NCI-H82 treated with DMSO at 0.1 percent for 48 hours (cell line): ENCODE data around the gene S100A4.
A peak's percentile ranks its signal among the peaks of the same experiment; 100 is the strongest.
"Not testable (repeated sequence)": the region's sequence is repeated elsewhere in the genome, so short reads cannot be mapped to it uniquely, and the experiment has no call there.

Experiments
- DNase-seq: peaks from one replicate; lab custom pipeline; 2025; ENCODE audit not compliant: unreplicated experiment; lab: John Stamatoyannopoulos, UW

The S100A4 gene

DNA sequence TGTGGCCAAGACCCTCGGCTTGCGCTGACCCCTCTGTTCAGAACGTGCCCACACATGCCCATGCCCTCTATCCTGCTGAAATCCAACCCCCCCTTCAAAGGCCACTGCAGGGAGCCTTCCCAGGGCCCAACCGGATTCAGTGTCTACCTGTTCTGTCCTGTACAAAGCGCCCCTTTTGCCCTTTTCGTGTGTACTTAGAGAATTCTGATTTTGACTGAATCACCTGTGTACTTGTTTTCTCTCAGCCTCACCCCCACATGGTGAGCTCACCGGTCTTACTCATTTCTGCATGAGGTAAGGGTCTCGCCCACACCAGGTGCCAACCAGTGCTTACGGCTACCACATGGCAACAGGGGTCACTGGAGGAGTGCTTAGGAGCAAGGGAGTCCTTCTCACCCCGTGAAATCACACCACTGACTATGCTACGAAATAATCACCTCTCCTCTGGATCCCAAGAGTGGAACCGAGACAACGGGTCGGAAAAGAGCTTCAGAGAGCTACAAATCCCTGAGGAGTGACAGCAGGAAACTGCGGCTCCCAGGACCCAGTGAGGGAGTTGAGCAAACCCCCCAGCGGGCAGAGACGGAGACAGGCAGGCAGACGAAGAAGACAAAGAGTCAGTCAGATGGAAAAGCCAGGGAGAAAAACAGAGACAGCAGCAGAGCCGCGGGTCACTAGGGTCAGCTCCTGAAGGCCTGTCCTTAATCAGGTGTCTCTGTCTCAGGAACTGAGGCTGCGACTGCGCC is 22.2 kb upstream of the S100A4 start:
- no peak for DNase-seq

DNA sequence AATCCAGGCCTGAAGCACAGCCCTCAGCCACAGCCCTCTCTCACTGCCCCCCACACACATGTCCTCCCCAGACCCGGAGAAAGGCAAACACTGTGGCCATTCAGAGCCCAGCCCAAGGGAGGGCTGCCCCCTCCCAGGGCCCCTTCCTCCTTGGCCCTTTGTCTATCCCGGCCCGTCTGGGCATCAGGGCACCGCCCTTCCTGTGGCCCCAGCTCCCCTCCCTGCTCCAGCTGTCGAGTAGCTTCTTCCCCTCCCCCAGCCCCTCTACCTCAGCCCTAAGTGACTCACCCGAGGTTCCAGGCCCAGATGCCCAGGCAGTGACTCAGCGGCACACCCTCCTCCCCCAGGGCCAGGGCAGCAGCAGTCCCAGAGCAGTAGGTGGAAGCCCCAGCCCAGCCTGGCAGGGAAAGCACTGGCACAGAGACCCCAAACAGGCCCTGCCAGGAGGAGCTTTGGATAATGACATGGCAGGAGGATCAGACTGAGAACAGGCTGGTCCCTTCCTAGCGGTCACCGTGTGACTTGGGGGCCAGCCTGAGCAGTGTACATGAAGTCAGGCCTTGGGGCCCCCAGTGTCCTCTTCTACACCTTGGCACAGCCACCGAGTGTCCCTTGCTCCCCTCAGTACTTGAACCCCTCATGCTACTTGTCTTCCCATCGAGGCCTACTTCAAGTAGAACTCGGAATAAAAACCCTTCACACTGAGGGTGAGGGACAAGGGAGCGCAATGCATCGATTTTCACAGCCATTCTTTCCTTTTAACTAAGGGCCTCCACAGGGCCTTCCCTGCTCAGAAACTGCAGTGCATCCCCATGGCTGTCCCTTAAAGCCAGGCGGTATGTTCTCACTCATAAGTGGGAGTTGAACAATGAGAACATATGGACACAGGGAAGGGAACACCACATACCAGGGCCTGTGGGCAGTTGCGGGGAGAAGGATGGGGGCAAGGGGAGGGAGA is 21.1 kb upstream of the S100A4 start:
- peak; percentile 91 for DNase-seq

DNA sequence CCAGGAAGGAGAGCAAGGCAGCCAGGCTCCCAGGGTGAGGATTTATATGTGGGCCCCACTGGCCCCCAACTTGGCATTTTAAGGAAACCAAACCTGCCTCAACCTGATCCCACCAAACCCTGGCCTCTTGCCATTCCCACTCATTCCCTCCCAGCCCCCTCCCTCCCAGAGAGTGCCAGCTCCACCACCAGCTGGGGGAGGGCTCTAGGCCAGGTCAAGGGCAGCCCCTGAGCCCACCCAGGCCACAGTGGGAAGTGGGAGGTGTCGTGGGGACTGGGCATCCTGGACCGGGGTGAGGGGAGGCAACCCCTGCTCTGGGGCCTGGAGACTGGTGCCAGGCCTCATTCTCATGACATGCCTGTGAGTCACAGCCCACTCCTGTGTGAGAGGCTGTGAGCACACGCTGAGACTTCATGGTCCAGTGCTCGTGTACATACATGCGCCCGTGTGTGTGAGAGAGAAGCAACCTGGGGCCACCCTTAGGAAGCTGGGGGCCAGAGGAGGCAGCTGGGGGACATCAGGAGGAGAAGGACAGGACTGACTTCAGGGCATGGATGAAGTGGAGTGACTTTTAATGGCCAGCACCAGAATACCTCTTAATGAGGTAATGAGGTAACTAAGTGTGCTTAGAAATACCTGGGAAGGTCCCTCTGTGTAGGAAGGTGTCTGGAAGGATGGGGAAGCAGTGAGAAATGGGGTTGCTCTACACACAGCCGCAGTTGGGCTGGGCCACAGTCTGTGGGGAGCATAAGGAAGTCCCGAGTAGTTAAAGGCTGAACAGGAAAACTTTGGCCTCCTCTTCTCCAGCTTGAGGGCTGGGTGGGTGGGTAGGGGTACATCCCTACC is 20.1 kb upstream of the S100A4 start, which contains the start of gene S100A2:
TSS of gene S100A2 (minus strand) at position 316 of the 846 bp plus-strand sequence. CDS start 1,967 bp downstream, outside the sequence.
- DNase-seq = no peak

DNA sequence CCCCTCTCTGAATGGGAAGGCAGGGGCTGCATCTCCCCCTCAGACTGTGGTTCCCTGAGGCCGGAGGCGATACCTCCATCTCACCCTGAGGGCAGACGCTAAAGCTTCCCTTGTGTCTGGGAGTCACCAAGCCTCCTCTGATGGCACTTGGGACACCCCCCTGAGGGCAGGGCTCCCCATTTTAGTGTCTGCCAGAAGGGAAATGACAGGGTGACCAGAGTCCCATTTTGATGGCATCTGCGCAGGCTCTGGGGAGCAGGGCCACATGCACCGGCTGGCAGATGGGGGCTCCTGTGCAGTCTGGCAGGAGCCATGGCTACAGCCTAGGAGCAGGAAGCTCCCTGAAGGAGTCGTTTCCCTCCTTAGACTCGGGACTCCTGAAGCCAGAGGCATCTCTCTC is 18.4 kb upstream of the S100A4 start:
- no peak for DNase-seq

DNA sequence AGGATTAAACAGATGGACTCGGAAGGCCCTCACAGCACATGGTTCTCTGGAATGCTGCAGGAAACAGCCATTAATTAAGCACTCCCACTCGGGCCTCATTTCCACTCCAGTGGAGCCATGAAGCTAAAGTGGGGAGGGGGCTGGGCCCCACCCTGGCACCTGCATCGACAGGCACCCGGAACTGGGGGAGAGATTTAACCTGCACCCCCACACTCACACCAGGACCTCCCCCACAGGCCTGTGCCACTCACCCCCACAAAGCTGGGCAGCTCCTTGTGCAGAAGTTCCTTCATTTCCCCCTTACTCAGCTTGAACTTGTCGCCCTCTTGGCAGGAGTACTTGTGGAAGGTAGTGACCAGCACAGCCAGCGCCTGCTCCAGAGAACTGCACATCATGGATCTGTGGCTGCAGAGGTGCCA is 17.9 kb upstream of the S100A4 start:
- no peak for DNase-seq

DNA sequence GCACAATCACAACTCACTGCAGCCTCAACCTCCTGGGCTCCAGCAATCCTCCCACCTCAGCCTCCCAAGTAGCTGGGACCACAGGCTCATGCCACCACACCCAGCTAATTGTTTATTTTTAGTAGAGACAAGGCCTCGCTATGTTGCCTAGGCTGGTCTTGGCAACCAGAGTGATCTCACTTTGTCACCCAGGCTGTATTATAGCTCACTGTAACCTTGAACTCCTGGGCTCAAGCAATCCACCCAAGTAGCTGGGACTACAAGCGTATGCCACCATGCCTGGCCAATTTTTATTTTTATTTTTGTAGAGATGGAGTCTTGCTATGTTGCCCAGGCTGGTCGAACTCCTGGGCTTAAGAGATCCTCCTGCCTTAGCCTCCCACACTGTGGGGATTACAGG is 16.4 kb upstream of the S100A4 start:
- not testable (repeated sequence) for DNase-seq

DNA sequence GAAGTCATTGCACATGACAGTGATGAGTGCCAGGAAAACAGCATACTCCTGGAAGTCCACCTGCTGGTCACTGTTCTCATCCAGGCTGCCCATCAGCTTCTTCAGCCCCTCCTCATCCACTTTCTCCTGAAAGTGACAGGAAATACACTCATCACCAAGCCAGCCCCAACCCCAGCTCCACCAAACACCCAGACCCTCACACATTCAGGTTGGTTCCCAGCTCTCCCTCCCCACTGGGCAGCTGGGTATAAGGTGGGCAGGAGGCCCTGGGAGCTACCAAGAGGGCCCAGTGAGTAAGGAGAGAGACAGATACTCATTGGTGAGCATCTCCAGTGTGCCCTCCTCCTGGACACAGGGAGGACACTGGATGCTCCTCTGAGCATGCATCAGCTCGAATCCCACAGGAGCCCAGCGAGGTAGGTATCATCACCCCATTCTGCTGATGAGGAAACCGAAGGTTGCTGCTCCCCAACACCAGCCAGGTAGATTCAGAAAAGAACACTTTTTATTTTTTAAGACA is 15.9 kb upstream of the S100A4 start:
- no peak for DNase-seq

DNA sequence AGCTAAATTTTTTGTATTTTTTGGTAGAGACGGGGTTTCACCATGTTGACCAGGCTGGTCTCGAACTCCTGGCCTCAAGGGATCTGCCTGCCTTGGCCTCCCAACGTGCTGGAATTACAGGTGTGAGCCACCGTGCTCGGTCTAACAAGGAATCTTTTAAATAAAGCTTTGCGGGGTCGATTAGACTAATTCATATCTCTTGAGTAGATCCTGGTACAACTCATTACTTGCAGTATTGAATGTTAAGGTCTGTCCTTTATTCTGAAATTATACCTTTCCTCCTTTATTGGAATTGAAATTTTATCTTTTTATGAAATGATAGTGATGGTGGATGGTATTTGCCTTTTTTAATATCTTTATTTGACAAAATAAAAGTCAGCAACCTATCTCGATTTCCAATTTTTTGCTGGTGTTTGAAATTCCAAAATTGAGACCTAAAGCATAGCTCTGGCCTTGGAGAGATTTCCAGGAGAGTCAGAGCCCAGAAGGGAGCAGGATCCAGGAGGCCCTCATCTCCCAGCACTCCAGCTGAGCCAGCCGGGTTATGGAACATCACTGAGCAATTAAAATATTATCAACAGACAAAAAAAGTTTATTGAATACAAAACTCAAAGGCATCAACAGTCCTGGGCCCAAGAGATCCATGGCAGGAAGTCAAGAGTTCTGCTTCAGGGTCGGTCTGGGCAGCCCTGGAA is 15.3 kb upstream of the S100A4 start:
- DNase-seq = no peak

DNA sequence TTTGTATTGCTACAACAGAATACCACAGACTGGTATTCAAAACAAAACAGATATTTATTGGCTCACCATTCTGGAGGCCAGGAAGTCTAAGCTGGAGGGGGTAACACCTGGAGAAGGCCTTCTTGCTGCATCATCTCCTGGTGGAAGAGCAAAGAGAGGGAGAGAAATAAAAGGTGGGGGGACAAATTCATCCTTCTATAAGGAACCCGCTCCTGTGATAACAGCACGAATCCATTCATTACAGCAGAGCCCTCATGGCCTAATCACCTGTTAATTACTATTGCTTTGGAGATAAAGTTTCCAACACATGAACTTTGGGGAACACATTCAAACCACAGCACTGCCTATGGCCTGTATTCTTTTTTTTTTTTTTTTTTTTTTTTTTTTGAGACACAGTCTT is 14.6 kb upstream of the S100A4 start:
- no peak for DNase-seq

DNA sequence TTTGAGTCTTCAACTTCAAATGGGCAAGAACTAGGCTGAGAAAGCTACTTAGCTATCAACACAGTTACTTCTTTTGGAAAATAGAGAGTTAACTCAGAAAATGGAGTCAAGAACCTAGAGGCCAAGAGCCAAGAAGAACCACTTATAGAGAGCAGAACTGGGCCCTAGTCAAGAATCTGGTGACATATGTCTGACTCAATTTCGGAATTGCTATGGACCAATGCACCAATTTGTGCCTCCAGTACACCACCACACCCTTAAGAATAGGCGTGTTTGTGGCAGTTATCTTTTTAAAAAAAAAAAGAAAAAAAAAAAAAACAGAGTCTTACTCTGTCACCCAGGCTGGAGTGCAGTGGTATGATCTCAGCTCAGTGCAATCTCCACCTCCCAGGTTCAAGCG is 12.3 kb upstream of the S100A4 start:
- no peak for DNase-seq

DNA sequence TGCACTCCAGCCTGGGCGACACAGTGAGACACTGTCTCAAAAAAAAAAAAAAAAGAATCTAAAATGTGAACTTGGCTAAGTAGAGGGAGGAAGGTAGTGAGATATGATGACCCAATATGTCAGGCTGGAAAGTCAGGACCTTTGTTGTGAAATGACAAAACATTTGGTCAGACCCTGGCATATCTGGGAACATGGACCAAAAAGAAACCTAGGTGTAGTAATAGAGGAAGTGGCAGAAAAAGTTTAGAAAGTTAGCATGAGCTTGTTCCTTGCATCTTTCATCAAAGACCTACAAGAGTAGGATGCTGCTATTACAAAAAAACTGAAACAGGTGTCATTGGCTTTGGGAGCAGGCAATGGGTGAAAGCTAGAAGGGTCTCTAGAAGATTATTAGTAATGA is 10.7 kb upstream of the S100A4 start:
- DNase-seq = no peak

DNA sequence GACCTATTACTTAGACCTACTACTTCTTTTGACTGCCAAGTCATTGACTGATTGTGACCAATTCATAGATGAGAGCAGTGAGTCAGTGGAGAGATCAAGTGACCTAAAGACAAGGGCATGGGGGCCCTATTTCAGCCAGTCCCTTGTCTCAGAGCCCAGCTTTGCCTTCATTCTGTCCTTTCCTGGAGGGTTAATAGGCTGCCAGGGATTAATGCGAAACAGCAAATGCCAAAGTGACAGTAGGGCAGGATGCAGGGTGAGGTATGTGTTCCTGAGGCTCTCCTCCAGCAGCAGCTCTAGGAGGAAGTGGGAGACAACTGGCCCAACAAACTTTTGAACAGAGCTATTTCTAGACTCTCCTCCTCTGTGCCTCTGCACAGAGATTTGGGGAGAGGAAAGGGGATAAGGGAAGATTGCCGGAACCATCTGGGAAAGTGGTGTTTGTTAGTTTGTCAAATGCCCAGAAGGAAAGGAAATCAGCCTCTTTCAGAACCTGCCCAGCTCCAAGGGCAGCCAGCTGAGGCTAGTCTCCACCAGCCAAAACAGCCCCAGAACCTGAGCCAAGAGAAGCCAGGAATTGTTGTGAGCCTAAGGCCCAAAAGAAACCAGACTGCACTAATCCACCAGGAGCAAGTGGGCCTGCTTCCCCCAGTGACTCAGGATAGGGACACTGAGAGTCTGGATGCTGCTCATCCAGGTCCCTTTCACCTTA is 8.4 kb upstream of the S100A4 start:
- DNase-seq = no peak

DNA sequence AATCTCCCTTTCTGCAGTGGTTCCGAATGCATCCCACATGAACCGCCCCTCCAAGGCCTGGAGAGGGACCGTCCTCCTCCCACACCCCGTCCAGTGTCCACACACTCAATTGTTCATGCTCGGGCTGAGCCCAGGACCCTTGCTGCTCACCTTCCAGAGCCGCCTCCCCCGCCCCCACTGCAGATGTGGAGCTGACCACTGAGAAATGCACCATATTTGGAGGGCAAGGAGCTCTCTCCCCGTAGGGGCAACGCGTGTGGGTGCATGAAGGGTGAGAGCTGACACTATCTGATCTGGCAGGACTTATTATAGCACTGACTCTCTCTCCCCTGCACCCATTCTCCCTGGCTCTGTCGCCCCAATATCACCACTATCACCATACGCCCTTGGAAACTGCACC is 7.5 kb upstream of the S100A4 start:
- DNase-seq = no peak

DNA sequence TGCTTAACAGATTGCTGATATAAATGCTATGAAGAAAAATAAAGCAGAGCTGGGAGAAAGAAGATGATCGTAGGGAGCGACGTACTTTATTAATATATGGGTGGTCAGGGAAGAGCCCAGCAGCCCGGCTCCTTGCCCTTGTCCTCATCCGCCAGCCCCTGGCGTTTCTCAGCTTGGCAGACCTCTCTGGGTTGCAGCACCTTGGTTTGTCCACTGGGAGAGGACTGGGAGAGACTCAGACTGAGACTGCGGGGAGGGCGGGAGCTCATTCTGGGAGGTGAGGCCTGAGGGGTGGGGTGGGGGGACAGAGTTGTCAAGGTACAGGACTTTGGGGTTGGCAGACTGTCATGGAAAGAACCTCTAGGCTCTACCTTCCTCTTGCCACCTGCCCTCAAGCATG is 6.7 kb upstream of the S100A4 start:
- no peak for DNase-seq

DNA sequence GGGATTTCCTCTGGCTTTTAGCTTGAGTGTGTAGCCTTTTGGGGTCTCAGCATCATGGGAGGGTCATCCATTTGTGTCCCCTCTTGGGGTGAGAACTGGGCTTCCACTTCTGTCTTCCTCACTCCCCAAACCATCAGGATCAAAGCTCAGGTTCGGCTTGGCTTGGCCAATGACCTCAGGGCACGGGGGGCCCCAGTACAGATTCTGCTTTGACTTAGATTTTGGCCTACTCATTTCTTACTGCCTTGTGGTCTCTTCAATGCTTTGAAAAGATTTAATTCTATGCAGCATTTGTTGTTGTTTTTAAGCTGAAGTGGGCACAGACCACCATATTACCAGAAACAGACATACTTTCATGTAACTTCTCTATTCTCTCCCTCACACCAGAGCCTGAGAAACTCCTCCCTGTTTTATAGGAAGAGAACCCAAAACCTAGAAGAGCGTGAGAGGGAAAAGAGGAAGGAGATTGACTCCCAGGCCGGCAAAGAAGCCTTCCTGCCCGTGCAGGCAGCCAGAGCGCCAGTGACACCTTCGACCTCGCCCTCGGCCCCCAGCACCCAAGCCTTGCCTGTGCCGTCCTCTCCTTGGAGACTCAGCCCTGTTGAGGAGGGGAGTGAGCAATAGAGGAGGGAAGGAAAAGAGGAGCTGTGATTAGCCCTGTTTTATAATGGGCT is 5.4 kb upstream of the S100A4 start:
- no peak for DNase-seq

DNA sequence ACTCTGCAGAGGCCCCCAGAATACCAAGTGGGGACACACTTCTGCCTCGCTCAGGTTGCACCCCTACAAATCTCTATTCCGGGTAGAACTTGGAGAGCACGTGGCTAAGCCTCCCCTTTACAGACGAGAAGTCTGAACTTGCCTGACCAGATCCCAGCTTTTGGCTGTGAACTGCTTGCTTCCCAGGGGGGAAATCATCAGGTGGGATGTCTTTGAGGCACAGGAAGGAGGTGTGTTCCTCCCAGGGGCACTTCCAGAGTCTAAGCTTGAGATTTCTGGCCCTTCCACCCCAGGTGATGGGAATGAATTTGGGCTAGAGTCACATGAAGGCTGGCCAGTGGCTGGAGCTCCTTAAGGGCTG is 4.8 kb upstream of the S100A4 start:
- no peak for DNase-seq

DNA sequence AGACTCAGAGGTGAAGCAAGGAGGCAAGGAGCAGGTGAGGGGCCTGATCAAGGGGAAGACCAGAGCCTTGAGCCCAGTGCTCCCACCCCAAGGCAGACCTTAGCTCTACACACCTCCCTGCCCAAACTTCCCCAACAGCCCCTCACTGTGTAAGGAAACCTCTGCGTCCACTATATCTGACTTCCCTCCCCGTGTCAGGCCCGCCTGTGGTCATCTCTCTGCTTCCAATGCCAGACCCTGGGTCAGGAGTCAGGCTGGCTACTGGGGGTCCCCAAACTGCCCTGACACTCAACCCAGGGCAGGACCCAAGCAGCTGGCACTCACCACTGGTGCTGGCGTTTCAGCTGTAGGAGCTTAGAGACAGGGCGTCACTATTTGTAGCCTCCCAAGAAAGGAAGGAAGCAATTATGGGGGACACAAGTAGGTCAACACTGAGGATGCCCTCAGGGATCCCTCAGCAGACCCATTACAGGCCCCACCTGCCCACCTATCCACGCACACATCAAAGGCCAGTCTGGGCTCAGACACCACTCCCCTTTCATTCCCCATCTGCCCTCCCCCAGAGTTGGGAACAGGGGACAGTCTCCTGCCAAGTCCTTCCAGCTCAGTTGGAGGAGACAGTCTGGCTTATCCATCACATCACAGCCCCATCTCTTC is 4.3 kb upstream of the S100A4 start:
- DNase-seq = no peak

DNA sequence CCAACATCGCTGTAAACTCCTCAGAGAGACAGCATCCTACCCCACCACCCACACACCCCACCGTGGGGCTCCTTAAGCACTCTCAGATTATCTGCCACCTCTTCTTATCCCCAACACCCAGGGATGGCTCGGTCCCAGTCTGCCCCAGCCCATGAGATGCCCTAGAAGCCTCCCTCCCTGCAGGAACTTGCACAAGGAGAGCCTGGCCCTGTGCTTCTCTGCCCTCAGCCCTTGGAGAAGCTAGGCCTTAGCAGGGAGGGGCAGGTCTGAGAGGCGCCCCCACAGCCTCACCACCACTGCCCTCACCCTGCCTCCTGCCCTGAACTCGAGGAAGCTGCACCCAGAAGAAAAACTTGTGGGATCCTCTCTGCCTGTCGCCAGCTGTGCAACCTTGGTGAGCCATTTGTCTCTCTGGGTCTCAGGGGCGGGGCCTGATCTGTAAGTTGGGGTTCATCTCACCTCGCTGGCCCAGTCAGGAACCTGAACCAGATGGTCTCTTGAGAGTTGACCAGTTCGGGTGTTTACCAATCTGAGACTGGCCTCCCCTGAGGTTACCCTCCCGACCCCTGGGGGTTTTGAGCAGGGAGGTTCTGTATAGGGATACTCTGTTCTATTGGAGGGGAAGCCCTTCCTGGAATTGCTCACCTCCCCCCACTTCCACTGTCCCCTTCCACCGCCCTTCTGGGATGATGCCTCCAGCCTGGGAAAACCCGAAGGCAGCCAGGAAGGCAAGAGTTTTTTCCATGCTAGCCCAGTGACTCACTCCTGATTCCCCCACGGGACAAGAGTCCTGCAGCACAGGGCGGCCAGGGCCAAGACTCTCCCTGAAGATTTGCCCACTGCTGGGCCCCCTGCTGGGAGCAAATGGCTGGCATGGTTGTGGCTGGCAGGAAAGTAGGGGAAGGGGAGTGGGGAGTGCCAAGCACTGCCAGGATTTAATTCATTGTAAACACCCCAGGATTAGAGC is 3.4 kb upstream of the S100A4 start, which contains the start of gene S100A3:
TSS of gene S100A3 (minus strand) at position 537 of the 967 bp plus-strand sequence. CDS start 773 bp downstream, outside the sequence.
- no peak for DNase-seq
